ENCODE measurements around the gene TTC28.

DNA sequence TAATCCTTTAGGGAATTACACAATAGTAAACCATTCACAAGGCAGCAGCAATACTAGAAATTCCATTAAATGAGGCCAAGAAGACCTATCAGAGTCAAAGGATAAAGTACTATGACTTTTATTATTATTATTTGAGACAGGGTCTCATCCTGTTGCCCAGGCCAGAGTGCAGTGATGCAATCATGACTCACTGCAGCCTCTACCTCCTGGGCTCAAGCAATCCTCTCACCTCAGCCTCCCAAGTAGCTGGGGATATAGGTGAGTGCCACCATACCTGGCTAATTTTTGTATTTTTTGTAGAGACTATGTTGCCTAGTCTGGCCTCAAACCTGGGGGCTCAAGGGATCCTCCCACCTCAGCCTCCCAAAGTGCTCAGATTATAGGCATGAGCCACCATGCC lies 51.8 kb downstream of the TTC28 start:
- TF ChIP-seq CTCF (IDR thresholded peaks at IDR 0.05) = no peak
- no peak for TF ChIP-seq POLR2A (IDR thresholded peaks at IDR 0.05)
- no peak for TF ChIP-seq POLR2AphosphoS5 (IDR thresholded peaks at IDR 0.05)
